ENCODE results near the gene HDAC4.

HDAC4 gene

GRCh38 chr2:239438995-239439753 lies 38.4 kb upstream of the HDAC4 start:
- Histone ChIP-seq H3K4me3 (ENCODE audit: low read depth in 1 of 2, low read length in 1 of 2) (no peak overlapping the region), H3K9me3 (no peaks in the 10 kb centered on the region), H3K27ac (peak overlapping the region; percentile 29), H3K27me3 (peaks cover 6% of the 10 kb centered on the region), H3K36me3 (no peaks in the 10 kb centered on the region), H3K4me1 (ENCODE audit: control insufficient read depth in 1 of 2, insufficient read depth in 1 of 2, low read depth in 1 of 2, low read length in 1 of 2) (peaks cover 83 to 84% of the 10 kb centered on the region in 2 experiments)
- TF ChIP-seq CTCF (IDR thresholded peaks at IDR 0.05), result no peak

DNA sequence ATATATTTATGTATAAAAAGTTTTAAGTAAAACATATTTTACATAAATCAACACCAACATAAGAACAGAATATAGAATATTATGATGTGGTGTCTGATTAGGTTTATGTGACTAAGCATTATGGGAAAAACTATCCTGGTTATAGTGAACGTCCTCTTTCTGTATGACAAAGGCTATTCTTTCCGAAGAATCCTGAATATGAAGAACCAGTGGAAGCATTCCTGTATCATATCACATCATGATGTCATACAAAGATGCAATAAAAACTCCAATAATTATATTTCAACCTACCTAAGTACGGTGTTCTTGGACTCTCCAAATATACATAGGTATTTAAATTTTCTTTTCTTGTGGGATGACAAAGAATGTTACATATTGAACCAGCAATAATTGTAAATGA lies 37.5 kb upstream of the HDAC4 start:
- Histone ChIP-seq H3K9me3 (no peaks in the 10 kb centered on the region), H3K36me3 (no peaks in the 10 kb centered on the region), H3K4me1 (ENCODE audit: control insufficient read depth in 1 of 2, insufficient read depth in 1 of 2, low read depth in 1 of 2, low read length in 1 of 2) (peaks cover 75 to 76% of the 10 kb centered on the region in 2 experiments), H3K4me3 (ENCODE audit: low read depth in 1 of 2, low read length in 1 of 2) (no peak overlapping the region), H3K27ac (peak overlapping the region; percentile 29), H3K27me3 (peaks cover 6% of the 10 kb centered on the region)
- no peak for TF ChIP-seq CTCF (IDR thresholded peaks at IDR 0.05)

DNA sequence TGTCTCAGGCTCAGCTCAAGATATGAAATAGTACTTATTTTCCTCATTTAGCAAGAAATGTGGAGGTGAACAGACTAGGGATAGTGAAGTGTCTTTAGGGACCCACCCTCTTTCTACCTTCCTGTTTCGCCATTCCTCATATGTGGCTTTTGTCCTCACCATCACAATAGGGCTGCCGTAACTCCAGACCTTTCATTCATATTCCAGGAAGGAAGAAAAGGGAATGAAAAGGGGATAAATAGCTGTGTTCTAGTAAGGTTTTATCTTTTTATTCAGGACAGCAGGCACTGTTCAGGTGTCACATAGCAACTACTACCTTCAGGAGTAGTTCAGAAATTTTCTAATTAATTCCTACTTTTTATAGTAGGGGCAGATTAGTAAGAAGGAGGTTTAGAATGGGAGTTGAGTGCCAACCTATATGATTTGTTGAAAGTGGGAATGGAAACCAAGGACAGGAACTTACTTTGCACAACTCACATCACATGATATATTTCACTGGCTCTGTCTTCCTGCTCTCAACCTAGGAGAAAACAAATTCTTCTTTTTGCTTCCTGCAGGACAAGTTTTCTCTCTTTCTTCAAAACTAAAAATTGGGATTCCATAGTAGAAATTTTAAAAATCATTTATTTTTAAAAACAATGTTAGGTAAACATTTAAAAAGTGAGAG lies 36.0 kb upstream of the HDAC4 start:
- Histone ChIP-seq H3K4me3 (ENCODE audit: low read depth in 1 of 2, low read length in 1 of 2) (peak overlapping the region; percentile 9 to 16), H3K4me1 (ENCODE audit: control insufficient read depth in 1 of 2, insufficient read depth in 1 of 2, low read depth in 1 of 2, low read length in 1 of 2) (peaks cover 59 to 60% of the 10 kb centered on the region in 2 experiments), H3K27ac (peak overlapping the region; percentile 82), H3K27me3 (peaks cover 6% of the 10 kb centered on the region), H3K9me3 (no peaks in the 10 kb centered on the region), H3K36me3 (no peaks in the 10 kb centered on the region)
- TF ChIP-seq CTCF (IDR thresholded peaks at IDR 0.05), result no peak

- no peaks in the 10 kb centered on the region for H3K36me3 ChIP-seq
- H3K27me3 ChIP-seq, result peaks cover 6% of the 10 kb centered on the region
- peaks cover 52 to 53% of the 10 kb centered on the region in 2 experiments for H3K4me1 ChIP-seq (ENCODE audit: control insufficient read depth in 1 of 2, insufficient read depth in 1 of 2, low read depth in 1 of 2, low read length in 1 of 2)
- TF ChIP-seq CTCF (IDR thresholded peaks at IDR 0.05), result no peak
- no peaks in the 10 kb centered on the region for H3K9me3 ChIP-seq
- H3K4me3 ChIP-seq (ENCODE audit: low read depth in 1 of 2, low read length in 1 of 2), result no peak overlapping the region
- H3K27ac ChIP-seq, result peak overlapping the region; percentile 82
These were observed 35.3 kb upstream of the HDAC4 start for GRCh38 chr2:239436076-239436475.

- no peak overlapping the region for H3K27ac ChIP-seq
- H3K4me3 ChIP-seq (ENCODE audit: low read depth in 1 of 2, low read length in 1 of 2), result no peak overlapping the region
These were observed 33.1 kb upstream of the HDAC4 start for GRCh38 chr2:239433777-239434403.

More at GRCh38 chr2:239433777-239434403, 33.1 kb upstream of the HDAC4 start:
- Histone ChIP-seq H3K9me3 (no peaks in the 10 kb centered on the region), H3K27me3 (no peaks in the 10 kb centered on the region), H3K36me3 (no peaks in the 10 kb centered on the region), H3K4me1 (ENCODE audit: control insufficient read depth in 1 of 2, insufficient read depth in 1 of 2, low read depth in 1 of 2, low read length in 1 of 2) (peaks cover 30 to 31% of the 10 kb centered on the region in 2 experiments)
- no peak for TF ChIP-seq CTCF (IDR thresholded peaks at IDR 0.05)
